GM21447 (cell line): Measurements from ENCODE around the gene SOCS2.
"Not testable (repeated sequence)": the region's sequence is repeated elsewhere in the genome, so short reads cannot be mapped to it uniquely, and the experiment has no call there.

ENCODE experiments used
- ATAC-seq: cut with Tn5 transposase; IDR thresholded peaks from one replicate; pipeline ENCODE4 v1.9.1; 2021; ENCODE audit not compliant: unreplicated experiment

The SOCS2 gene

GRCh38 chr12:93592641-93593406, 20.3 kb downstream of the SOCS2 start:
- no peak for ATAC-seq

DNA sequence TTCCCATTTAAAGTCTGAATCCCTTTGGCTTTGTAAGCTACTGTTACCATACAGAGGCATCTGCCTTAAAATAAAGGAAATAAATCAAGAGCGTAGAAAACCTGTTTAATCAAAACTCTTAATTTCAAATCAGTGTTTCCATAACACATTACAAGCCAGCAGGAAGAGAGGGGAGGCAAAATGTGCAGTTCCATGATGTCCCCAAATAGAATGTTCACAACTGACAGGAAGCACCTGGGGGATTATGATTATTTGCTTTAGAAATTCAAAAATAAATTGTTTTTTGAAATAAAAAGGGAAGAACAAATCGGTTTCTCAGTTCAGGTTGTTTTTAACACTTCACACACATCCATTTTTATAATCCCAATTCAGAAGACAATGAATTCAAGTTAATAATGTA, 21.4 kb downstream of the SOCS2 start:
- ATAC-seq, result no peak

- no peak for ATAC-seq
These were observed 22.4 kb downstream of the SOCS2 start for GRCh38 chr12:93594766-93595311.

DNA sequence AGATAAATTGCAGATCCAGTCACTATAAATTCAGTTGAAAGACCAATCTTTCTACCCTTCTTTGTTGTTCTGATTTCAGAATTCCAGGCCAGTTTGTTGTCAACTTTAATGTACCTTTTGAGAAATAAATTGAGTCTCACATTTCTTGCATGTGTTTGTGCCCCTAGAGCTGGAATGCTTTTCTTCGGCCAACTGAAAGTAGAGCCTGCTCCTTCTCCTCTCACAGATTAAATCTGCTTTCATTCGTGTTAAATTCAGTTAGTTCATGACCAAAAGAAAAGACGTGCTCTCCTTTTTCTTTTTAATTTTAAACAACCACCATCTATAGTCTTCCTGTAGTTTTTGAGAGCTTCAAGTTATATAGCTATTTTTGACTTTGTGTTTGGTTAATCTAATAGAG, 22.9 kb downstream of the SOCS2 start:
- no peak for ATAC-seq

GRCh38 chr12:93597608-93598007, 25.1 kb downstream of the SOCS2 start:
- ATAC-seq, result no peak

- ATAC-seq, result no peak
These were observed 26.7 kb downstream of the SOCS2 start for GRCh38 chr12:93599192-93599591.

- no peak for ATAC-seq
These were observed 29.1 kb downstream of the SOCS2 start for GRCh38 chr12:93601591-93601990.

DNA sequence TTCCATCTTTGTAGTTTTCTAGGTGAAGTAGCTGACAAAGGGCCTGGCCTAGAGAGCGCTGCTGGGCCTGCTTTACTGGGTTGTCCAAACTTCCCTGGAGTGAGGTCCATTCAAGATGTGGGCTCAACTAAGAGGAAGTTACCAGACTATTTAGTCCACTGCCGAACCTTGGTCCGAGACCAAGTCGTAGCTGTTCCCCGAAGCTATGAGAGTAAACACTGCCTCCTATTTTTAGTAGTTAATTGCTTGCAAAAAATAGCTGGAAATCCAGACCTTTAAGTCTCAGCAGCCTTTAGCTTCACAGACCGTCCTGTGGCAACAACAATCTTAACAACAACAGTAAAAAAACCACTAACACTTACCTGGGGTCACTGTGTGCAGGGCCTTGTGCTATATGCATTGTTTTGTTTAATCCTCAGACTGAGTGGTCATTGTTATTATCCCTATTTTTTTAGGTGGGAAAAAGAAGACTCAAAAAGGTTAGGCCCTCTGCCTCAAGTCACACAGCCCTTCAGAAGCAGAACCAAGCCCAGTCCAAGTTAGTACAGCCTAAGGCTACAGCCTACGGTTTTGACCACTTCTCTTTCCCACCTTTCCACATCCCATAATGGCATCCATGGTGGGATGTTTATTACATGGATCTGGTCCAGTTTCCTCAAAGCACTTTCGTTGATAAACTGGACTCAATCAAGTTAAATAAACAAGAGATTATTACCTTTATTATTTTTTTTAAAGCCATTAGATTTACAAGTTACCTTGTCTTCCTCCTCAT, 30.6 kb downstream of the SOCS2 start:
- no peak for ATAC-seq

DNA sequence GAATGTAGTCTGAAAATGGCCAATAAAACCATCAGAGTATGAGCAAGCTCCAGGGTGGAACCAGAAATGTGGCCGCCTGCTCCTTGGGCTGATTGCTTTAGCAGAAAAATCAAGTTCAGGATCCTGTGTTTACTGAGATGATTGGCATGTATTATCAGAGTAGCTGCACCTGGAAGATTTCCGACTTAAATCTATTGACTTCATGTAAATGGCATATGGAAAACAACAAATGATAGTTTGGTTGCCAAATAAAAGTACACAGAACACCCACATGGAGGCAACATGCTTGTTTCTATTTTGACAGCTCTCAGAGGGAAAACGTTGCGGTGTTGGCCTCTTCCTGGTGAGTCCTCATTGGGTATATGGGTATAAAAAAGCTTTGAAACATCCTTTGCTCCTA, 31.3 kb downstream of the SOCS2 start:
- ATAC-seq, result no peak

DNA sequence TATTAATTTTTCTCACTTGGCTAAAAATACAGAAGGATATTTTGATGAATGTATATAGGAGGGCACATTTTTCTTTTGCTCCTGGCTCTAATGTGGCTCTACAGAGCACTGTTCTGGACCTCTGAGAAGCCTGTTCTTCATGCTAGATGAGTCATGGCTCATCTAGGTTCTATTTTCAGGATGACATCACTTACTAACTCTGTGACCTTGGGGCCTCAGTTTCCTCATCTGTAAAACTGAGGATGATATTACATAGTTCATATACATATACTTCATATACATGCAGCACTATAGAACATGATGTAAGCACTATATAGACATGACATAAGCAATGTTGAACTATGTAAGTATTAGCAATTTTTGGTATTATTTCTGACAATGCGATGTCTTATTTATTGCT, 35.8 kb downstream of the SOCS2 start:
- ATAC-seq, result no peak

DNA sequence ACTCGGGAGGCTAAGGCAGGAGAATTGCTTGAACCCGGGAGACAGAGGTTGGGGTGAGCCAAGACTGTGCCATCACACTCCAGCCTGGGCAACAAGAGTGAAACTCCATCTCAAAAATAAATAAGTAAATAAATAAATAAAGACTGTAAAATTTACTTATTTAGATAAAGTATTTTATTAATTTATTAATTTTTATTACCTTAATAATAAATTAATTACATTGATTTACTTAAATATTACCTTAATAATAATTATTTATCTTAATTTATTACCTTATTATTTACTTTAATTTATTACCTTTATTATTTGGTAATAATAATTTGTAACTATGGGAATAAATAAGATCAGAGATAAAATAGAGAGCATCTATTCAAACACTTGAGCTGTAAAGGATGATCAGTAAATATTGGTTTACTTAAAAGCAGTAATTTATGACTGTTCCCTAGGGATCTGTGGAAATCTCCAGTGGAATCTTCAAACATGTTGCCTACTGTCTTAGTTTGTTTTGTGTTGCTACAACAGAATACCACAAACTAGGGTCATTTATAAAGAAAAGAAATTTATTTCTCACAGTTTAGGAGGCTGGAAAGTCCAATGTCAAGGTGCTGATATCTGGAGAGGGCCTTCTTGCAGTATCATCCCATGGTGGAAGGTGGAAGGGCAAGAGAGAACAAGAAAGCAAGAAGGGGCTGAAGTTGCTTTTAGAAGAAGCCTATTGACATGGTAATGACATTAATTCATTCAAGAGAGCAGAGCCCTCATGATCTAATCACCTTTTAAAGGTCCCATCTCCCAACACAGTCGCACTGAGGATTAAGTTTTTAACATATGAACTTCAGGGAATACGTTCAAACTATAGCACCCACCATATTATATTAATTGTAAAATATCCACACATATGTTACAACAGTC, 37.1 kb downstream of the SOCS2 start:
- ATAC-seq, result no peak

DNA sequence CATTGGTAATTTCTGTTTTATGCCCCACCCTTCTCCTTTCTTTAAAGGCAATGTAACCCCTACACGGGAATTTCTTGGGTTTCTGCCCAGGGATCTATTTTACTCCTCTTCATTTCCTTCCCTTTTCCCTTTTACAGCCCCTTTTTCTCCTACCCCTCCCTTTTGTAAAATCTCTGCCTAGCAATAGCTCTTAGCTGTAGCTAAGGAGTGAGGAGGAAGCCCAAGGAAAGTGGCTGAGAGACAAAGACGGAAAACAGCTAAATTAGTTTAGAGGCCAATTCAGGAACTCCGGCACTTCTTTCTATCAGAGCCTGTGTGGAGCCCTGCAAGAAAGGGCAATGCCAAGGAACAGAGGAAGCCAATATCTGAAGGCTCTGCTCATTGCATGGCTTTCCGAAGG, 40.3 kb downstream of the SOCS2 start:
- no peak for ATAC-seq

DNA sequence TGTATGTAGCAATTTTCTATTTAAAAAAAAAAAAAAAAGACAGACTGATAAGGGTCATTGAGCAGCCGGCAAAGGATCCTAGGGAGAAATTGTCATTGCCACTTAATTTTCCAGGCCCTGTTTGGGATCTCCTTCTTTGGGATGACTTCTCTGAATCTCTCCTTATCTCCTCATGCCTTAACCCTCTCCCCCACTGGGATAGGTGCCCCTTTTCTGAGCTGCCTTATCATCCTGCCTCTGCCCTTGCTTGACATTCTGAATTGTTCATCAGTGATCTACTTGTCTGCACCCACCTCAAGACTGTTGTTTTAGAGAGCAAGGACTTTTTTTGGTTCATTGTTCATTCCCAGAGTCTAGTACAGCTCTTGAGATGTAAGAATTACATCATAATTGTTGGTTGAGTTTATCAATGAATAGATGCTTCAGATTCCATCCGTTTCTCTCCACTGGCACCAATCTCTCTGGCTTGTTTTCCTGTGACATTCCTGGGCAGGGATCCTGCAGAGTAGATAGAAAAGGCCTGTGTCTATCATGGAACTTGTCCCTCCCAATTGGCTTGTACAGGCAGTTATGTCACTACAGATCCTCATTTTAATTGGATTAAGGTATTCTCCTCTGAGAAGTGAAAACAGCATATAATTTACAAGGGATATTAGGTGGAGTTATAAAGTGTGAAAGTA, 42.6 kb downstream of the SOCS2 start:
- no peak for ATAC-seq

DNA sequence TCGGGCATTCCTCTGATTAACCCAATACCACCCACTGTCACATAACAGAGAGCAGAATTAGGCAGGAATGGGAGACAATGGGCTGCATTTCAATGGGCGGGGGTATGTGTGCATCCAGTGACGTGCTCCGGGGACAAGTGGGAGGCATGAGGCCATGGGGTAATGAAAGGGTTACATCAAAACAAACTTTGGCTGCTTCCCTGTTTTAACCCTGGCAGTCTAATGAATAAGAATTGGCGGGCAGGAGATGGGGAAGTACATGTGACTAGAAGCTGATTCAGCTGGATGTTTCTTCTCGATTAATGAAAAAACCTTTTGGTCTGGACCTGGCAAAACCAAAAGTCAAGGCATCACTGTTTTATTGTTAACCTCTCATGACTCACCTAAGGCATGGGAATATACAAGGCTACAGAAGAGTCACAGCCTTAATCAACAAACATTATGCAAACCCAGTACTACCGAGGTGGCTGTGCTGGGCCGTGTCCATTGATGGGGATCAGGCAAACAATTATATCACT, 44.2 kb downstream of the SOCS2 start:
- ATAC-seq, result no peak

DNA sequence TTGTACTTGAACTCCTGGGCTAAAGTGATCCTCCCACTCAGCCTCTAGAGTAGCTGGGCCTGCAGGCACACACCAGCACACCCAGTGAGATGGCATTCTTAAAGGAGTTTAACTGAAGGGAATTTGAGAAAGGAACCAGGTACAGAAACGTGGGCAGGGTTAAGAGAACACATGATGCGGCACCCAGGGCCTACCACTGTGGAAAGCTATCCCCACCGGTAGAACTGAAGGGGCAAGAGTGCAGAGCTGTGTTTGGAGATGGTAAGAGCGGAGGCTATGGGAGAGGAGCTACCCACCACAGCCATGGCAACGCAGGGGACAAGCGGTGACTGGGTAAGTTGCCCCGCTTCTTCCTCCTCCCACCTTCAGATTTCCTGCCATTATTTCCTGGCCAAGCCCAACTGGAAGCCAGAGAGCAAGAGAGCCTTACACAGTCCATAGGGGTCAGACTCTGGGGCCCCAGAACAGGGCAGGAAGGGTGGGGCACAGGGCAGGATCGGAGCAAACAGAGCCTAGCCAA, 46.5 kb downstream of the SOCS2 start:
- ATAC-seq, result no peak

DNA sequence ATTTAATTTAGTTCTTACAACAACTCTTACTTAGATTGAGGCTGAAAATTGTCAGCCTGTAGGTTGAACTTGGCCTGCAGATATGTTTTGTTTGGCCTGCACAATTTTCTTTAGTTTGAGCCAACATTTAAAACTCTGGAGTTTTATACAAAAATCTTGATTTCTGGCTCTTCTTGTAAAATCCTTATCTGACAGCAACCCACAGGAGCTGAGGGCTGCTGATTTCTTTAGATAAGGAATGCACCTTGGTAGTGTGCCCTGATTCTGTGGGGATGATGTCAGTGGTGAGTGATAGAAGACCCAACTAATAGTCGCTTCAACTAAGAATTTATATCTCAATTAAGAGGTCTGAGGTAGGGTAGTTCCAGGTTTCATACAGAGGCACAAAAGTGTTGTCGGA, 49.5 kb downstream of the SOCS2 start:
- ATAC-seq, result no peak

- no peak for ATAC-seq
These were observed 50.0 kb downstream of the SOCS2 start for GRCh38 chr12:93622485-93622884.

GRCh38 chr12:93624595-93625294, 52.3 kb downstream of the SOCS2 start:
- peak; percentile 83 for ATAC-seq

GRCh38 chr12:93625295-93625645, 52.8 kb downstream of the SOCS2 start:
- ATAC-seq, result not testable (repeated sequence)

GRCh38 chr12:93626160-93626559, 53.7 kb downstream of the SOCS2 start:
- no peak for ATAC-seq
